Measurements from ENCODE around the gene ITIH1.

DNA sequence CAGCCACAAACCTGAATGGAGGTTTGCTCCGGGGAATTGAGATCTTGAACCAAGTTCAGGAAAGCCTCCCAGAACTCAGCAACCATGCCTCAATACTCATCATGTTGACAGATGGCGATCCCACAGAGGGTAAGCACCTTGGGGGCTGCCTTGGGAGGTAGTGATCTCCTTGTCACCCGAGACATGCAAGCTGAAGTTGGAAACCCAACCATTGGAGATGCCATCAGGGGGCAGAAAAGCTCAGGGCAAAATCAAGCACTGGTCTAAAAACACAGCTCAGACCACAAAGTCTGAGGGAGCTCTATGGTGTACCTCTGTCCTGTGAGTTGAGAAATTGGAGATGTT lies 5.8 kb downstream of the ITIH1 start:
- TF ChIP-seq, protein P1, sequence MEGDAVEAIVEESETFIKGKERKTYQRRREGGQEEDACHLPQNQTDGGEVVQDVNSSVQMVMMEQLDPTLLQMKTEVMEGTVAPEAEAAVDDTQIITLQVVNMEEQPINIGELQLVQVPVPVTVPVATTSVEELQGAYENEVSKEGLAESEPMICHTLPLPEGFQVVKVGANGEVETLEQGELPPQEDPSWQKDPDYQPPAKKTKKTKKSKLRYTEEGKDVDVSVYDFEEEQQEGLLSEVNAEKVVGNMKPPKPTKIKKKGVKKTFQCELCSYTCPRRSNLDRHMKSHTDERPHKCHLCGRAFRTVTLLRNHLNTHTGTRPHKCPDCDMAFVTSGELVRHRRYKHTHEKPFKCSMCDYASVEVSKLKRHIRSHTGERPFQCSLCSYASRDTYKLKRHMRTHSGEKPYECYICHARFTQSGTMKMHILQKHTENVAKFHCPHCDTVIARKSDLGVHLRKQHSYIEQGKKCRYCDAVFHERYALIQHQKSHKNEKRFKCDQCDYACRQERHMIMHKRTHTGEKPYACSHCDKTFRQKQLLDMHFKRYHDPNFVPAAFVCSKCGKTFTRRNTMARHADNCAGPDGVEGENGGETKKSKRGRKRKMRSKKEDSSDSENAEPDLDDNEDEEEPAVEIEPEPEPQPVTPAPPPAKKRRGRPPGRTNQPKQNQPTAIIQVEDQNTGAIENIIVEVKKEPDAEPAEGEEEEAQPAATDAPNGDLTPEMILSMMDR (IDR thresholded peaks at IDR 0.05), result no peak
- TF ChIP-seq EP300 (IDR thresholded peaks at IDR 0.05), result no peak

Data from sigmoid colon (tissue), 4 donors.